ENCODE data around the gene TBC1D12. TPM values are rescaled to one million over a fixed set of nuclear protein-coding genes. Genes with fewer than 3 reads are reported as not detected.

TBC1D12 gene
- polyA plus RNA-seq, 1 donor from 2014 or later = 27.9 TPM

DNA sequence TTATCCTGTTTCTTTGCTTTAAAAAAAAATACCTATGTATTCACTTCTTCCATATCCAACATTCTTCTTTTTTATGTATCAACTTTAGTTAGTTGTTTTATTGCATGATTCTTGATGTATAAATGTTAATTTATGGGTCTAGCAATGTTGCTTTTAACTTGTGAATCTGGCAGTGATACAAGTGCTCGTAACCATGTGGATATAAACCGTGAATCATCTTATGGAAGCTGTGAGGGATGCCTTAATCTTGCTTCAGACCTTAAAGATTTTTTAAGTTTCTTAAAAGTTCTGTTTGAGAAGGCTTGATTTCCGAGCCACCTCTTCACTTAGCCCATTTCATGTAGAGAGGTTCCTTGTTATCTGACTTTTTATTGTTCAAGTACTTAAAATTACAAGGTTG lies 169.2 kb downstream of the TBC1D12 start:
- Histone ChIP-seq H3F3A (ENCODE audit: insufficient read depth, low read length, poor library complexity, severe bottlenecking) (no peaks in the 10 kb centered on the region), H3K4me2 (ENCODE audit: low read length) (no peak overlapping the region), H3K9me2 (ENCODE audit: insufficient read depth, low read length) (no peaks in the 10 kb centered on the region), H3K9ac (ENCODE audit: low read length) (no peak overlapping the region), H3K4me3 (ENCODE audit: low read length) (no peak overlapping the region), H4K20me1 (ENCODE audit: insufficient read depth) (no peaks in the 10 kb centered on the region), H3K79me2 (replicated peaks; ENCODE audit: insufficient read depth, low read length) (no peaks in the 10 kb centered on the region), H3K27ac (ENCODE audit: low read length) (no peak overlapping the region), H3K27me3 (ENCODE audit: insufficient read depth, low read depth, low read length) (no peaks in the 10 kb centered on the region), H3K9me3 (ENCODE audit: low read length) (no peaks in the 10 kb centered on the region), H3K36me3 (ENCODE audit: insufficient read depth, low read length) (no peaks in the 10 kb centered on the region), H2AFZ (ENCODE audit: low read depth, low read length) (no peak overlapping the region)
- TF ChIP-seq, protein P1, sequence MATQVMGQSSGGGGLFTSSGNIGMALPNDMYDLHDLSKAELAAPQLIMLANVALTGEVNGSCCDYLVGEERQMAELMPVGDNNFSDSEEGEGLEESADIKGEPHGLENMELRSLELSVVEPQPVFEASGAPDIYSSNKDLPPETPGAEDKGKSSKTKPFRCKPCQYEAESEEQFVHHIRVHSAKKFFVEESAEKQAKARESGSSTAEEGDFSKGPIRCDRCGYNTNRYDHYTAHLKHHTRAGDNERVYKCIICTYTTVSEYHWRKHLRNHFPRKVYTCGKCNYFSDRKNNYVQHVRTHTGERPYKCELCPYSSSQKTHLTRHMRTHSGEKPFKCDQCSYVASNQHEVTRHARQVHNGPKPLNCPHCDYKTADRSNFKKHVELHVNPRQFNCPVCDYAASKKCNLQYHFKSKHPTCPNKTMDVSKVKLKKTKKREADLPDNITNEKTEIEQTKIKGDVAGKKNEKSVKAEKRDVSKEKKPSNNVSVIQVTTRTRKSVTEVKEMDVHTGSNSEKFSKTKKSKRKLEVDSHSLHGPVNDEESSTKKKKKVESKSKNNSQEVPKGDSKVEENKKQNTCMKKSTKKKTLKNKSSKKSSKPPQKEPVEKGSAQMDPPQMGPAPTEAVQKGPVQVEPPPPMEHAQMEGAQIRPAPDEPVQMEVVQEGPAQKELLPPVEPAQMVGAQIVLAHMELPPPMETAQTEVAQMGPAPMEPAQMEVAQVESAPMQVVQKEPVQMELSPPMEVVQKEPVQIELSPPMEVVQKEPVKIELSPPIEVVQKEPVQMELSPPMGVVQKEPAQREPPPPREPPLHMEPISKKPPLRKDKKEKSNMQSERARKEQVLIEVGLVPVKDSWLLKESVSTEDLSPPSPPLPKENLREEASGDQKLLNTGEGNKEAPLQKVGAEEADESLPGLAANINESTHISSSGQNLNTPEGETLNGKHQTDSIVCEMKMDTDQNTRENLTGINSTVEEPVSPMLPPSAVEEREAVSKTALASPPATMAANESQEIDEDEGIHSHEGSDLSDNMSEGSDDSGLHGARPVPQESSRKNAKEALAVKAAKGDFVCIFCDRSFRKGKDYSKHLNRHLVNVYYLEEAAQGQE (IDR thresholded peaks at IDR 0.05; ENCODE audit: borderline replicate concordance) = no peak
- TF ChIP-seq MXI1 (conservative IDR thresholded peaks at IDR 0.05; ENCODE audit: poor library complexity, severe bottlenecking) (no peak), EZH2 (IDR thresholded peaks at IDR 0.05; ENCODE audit: borderline replicate concordance, insufficient read depth, low read length, poor library complexity, severe bottlenecking) (no peak), POLR2AphosphoS5 (IDR thresholded peaks at IDR 0.05) (no peak), SMC3 (conservative IDR thresholded peaks at IDR 0.05; ENCODE audit: poor library complexity) (no peak), RAD21 (conservative IDR thresholded peaks at IDR 0.05) (no peak), TAF1 (IDR thresholded peaks at IDR 0.05; ENCODE audit: low read depth) (no peak)

DNA sequence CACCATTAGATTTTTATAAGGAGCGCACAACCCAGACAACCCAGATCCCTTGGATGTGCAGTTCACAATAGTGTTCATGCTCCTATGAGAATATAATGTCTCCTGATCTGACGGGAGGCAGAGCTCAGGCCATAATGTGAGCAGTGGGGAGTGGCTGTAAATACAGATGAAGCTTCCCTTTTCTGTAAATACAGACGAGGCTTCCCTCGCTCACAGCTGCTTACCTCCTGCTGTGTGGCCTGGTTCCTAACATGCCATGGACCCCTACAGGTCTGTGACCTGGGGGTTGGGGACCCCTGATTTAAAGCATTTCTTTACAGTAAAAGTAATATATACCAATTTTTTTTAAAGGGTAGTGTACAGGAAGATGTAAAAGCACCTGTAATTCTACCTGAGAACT lies 176.4 kb downstream of the TBC1D12 start:
- no peak for TF ChIP-seq POLR2AphosphoS5 (IDR thresholded peaks at IDR 0.05)
- TF ChIP-seq, protein P2, sequence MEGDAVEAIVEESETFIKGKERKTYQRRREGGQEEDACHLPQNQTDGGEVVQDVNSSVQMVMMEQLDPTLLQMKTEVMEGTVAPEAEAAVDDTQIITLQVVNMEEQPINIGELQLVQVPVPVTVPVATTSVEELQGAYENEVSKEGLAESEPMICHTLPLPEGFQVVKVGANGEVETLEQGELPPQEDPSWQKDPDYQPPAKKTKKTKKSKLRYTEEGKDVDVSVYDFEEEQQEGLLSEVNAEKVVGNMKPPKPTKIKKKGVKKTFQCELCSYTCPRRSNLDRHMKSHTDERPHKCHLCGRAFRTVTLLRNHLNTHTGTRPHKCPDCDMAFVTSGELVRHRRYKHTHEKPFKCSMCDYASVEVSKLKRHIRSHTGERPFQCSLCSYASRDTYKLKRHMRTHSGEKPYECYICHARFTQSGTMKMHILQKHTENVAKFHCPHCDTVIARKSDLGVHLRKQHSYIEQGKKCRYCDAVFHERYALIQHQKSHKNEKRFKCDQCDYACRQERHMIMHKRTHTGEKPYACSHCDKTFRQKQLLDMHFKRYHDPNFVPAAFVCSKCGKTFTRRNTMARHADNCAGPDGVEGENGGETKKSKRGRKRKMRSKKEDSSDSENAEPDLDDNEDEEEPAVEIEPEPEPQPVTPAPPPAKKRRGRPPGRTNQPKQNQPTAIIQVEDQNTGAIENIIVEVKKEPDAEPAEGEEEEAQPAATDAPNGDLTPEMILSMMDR (IDR thresholded peaks at IDR 0.05; ENCODE audit: poor library complexity, severe bottlenecking) = no peak
- TF ChIP-seq TAF1 (IDR thresholded peaks at IDR 0.05; ENCODE audit: low read depth) = no peak
- no peak for TF ChIP-seq EZH2 (IDR thresholded peaks at IDR 0.05; ENCODE audit: borderline replicate concordance, insufficient read depth, low read length, poor library complexity, severe bottlenecking)
- no peaks in the 10 kb centered on the region for H3F3A ChIP-seq (ENCODE audit: insufficient read depth, low read length, poor library complexity, severe bottlenecking)
- H3K79me2 ChIP-seq (replicated peaks; ENCODE audit: insufficient read depth, low read length) = no peaks in the 10 kb centered on the region
- no peaks in the 10 kb centered on the region for H3K9me3 ChIP-seq (ENCODE audit: low read length)
- H3K27me3 ChIP-seq (ENCODE audit: insufficient read depth, low read depth, low read length) = no peaks in the 10 kb centered on the region
- no peak overlapping the region for H2AFZ ChIP-seq (ENCODE audit: low read depth, low read length)
- H3K4me2 ChIP-seq (ENCODE audit: low read length) = no peak overlapping the region
- H3K9me2 ChIP-seq (ENCODE audit: insufficient read depth, low read length) = no peaks in the 10 kb centered on the region
- no peak overlapping the region for H3K27ac ChIP-seq (ENCODE audit: low read length)
- H4K20me1 ChIP-seq (ENCODE audit: insufficient read depth) = no peaks in the 10 kb centered on the region
- H3K9ac ChIP-seq (ENCODE audit: low read length) = no peak overlapping the region
- no peaks in the 10 kb centered on the region for H3K36me3 ChIP-seq (ENCODE audit: insufficient read depth, low read length)
- H3K4me3 ChIP-seq (ENCODE audit: low read length) = no peak overlapping the region

- H3K9ac ChIP-seq (ENCODE audit: low read length) = no peak overlapping the region
- no peaks in the 10 kb centered on the region for H3F3A ChIP-seq (ENCODE audit: insufficient read depth, low read length, poor library complexity, severe bottlenecking)
- H3K9me3 ChIP-seq (ENCODE audit: low read length) = no peaks in the 10 kb centered on the region
- no peaks in the 10 kb centered on the region for H4K20me1 ChIP-seq (ENCODE audit: insufficient read depth)
- TF ChIP-seq SMC3 (conservative IDR thresholded peaks at IDR 0.05; ENCODE audit: poor library complexity) (no peak), POLR2AphosphoS5 (IDR thresholded peaks at IDR 0.05) (no peak), RAD21 (conservative IDR thresholded peaks at IDR 0.05) (no peak), MXI1 (conservative IDR thresholded peaks at IDR 0.05; ENCODE audit: poor library complexity, severe bottlenecking) (no peak), EZH2 (IDR thresholded peaks at IDR 0.05; ENCODE audit: borderline replicate concordance, insufficient read depth, low read length, poor library complexity, severe bottlenecking) (no peak), TAF1 (IDR thresholded peaks at IDR 0.05; ENCODE audit: low read depth) (no peak), EP300 (conservative IDR thresholded peaks at IDR 0.05; ENCODE audit: poor library complexity, severe bottlenecking) (no peak)
- TF ChIP-seq, protein P2 (IDR thresholded peaks at IDR 0.05; ENCODE audit: poor library complexity, severe bottlenecking) = no peak
- TF ChIP-seq, protein P1 (IDR thresholded peaks at IDR 0.05; ENCODE audit: borderline replicate concordance) = no peak
- H3K9me2 ChIP-seq (ENCODE audit: insufficient read depth, low read length) = no peaks in the 10 kb centered on the region
- H3K36me3 ChIP-seq (ENCODE audit: insufficient read depth, low read length) = no peaks in the 10 kb centered on the region
- no peak overlapping the region for H3K27ac ChIP-seq (ENCODE audit: low read length)
- H3K79me2 ChIP-seq (replicated peaks; ENCODE audit: insufficient read depth, low read length) = no peaks in the 10 kb centered on the region
- H2AFZ ChIP-seq (ENCODE audit: low read depth, low read length) = no peak overlapping the region
- H3K4me2 ChIP-seq (ENCODE audit: low read length) = no peak overlapping the region
- no peak overlapping the region for H3K4me3 ChIP-seq (ENCODE audit: low read length)
- no peaks in the 10 kb centered on the region for H3K27me3 ChIP-seq (ENCODE audit: insufficient read depth, low read depth, low read length)
Measured at GRCh38 chr10:94583124-94583523, 180.8 kb downstream of the TBC1D12 start.
